VCaP (cell line): ENCODE measurements around the gene USP32.
A peak's percentile ranks its signal among the peaks of the same experiment; 100 is the strongest.

Source experiments
- H3K27ac ChIP-seq: fragments of 450-650 bp; 2 replicates; pipeline ENCODE4 v1.5.1; 2017
- CTCF ChIP-seq: fragments of 450-650 bp; conservative IDR thresholded peaks from 2 replicates; pipeline ENCODE4 v1.5.1; 2017; ENCODE audit warnings: mild to moderate bottlenecking, moderate library complexity

Gene USP32

GRCh38 chr17:60396412-60396811 is 4.5 kb upstream of the USP32 start:
- TF ChIP-seq CTCF: no peak
- no peak overlapping the region for H3K27ac ChIP-seq

- no peak overlapping the region for H3K27ac ChIP-seq
- TF ChIP-seq CTCF: no peak
Observed at GRCh38 chr17:60395508-60396065, 3.7 kb upstream of the USP32 start.

- no peak for TF ChIP-seq CTCF
- peak overlapping the region; percentile 96 for H3K27ac ChIP-seq
Observed at GRCh38 chr17:60393840-60394723, 2.1 kb upstream of the USP32 start.

GRCh38 chr17:60392845-60393702 is 1.1 kb upstream of the USP32 start:
- peak overlapping the region; percentile 96 for H3K27ac ChIP-seq
- no peak for TF ChIP-seq CTCF

GRCh38 chr17:60391471-60392041 is 377 bp downstream of the USP32 start:
- no peak for TF ChIP-seq CTCF
- peak overlapping the region; percentile 96 for H3K27ac ChIP-seq

- no peak for TF ChIP-seq CTCF
- peak overlapping the region; percentile 96 for H3K27ac ChIP-seq
Observed at GRCh38 chr17:60390925-60391470, 935 bp downstream of the USP32 start.
